KMS-11 (cell line): ENCODE data around the gene HACD3.

Source experiments
- H2AFZ ChIP-seq: fragments of 200-600 bp; sonication (generic); 2 replicates; pipeline ENCODE4 v1.6.1; 2016; ENCODE audit warnings: antibody characterized with exemption, mixed run types, low read depth
- H3K27ac ChIP-seq: fragments of 200-600 bp; sonication (generic); 2 replicates; pipeline ENCODE4 v1.6.1; 2016; ENCODE audit warnings: mild to moderate bottlenecking, mixed run types
- H3K27me3 ChIP-seq: fragments of 200-600 bp; sonication (generic); 2 replicates; pipeline ENCODE4 v1.6.1; 2017; ENCODE audit warnings: mild to moderate bottlenecking, low read depth, mixed run types, moderate library complexity; ENCODE audit not compliant: insufficient read depth
- H3K36me3 ChIP-seq: fragments of 200-600 bp; sonication (generic); 2 replicates; pipeline ENCODE4 v1.6.1; 2017; ENCODE audit warnings: mild to moderate bottlenecking, mixed run types; ENCODE audit not compliant: insufficient read depth
- H3K4me1 ChIP-seq: fragments of 200-600 bp; sonication (generic); 2 replicates; pipeline ENCODE4 v1.6.1; 2016; ENCODE audit warnings: mild to moderate bottlenecking, low read depth, mixed run types; ENCODE audit not compliant: poor library complexity, severe bottlenecking
- H3K4me2 ChIP-seq: fragments of 200-600 bp; sonication (generic); 2 replicates; pipeline ENCODE4 v1.7.0; 2016; ENCODE audit warnings: mild to moderate bottlenecking, mixed run types
- H3K4me3 ChIP-seq: fragments of 200-600 bp; sonication (generic); IDR thresholded peaks from 2 replicates; pipeline ENCODE4 v1.6.1; 2017; ENCODE audit warnings: low read depth, low read length, mixed read lengths; ENCODE audit not compliant: insufficient read depth
- H3K79me2 ChIP-seq: fragments of 200-600 bp; sonication (generic); 2 replicates; pipeline ENCODE4 v1.6.1; 2016; ENCODE audit warnings: low read depth, mixed run types; ENCODE audit not compliant: insufficient read depth
- H3K9ac ChIP-seq: fragments of 200-600 bp; sonication (generic); 2 replicates; pipeline ENCODE4 v1.6.1; 2016; ENCODE audit warnings: mild to moderate bottlenecking, mixed run types
- H4K20me1 ChIP-seq: fragments of 200-600 bp; sonication (generic); 2 replicates; pipeline ENCODE4 v1.6.1; 2016; ENCODE audit warnings: mild to moderate bottlenecking, mixed run types; ENCODE audit not compliant: insufficient read depth
- TF ChIP-seq, protein P1 (sequence below): fragments of 200-600 bp; sonication (generic); conservative IDR thresholded peaks from 2 replicates; pipeline ENCODE4 v1.6.1; 2017; ENCODE audit warnings: low read depth, mild to moderate bottlenecking, antibody characterized with exemption, low read length, moderate library complexity, mixed read lengths

The HACD3 gene

DNA sequence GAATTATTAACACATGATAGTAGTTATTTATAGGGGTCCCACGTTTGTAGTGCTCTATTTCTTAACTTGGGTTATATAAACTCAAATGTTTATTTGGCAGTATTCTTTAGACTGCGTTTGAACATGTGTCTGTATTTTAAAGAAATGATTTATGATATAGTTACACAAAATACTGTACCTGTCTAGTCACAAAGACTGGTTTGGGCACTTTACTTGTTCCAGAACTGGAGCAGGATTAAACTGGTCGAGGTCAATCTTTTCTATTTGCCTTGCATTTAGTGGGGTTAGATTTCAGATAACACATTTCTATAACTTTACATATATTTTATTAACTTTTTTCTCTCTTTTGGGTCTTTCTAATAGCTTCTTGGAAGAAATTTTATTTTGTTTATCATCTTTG lies 39.5 kb downstream of the HACD3 start:
- no peak overlapping the region for H3K27ac ChIP-seq

DNA sequence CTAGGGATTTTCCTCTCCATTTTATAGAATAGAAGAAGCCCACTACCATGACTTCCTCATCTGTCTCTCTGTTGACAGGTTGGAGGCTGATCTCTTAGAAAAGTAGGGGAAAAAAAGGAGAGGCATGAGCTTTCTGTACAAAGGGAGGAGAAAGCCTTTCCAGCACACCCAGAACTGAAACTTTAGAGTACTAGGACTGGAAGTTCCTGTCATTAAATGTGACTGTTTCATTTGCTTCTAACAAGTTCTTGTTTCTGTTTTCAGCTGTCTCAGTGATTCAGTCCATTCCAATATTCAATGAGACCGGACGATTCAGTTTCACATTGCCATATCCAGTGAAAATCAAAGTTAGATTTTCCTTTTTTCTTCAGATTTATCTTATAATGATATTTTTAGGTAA lies 41.7 kb downstream of the HACD3 start:
- Histone ChIP-seq H3K36me3 (peaks cover 9% of the 10 kb centered on the region; the same call in 1 of the 2 replicates), H3K27ac (no peak overlapping the region), H3K9ac (no peak overlapping the region), H3K4me2 (no peak overlapping the region), H3K79me2 (no peaks in the 10 kb centered on the region), H3K4me3 (no peak overlapping the region), H3K4me1 (peaks cover 9% of the 10 kb centered on the region), H4K20me1 (no peaks in the 10 kb centered on the region), H2AFZ (no peak overlapping the region), H3K27me3 (no peaks in the 10 kb centered on the region)
- TF ChIP-seq, protein P1, sequence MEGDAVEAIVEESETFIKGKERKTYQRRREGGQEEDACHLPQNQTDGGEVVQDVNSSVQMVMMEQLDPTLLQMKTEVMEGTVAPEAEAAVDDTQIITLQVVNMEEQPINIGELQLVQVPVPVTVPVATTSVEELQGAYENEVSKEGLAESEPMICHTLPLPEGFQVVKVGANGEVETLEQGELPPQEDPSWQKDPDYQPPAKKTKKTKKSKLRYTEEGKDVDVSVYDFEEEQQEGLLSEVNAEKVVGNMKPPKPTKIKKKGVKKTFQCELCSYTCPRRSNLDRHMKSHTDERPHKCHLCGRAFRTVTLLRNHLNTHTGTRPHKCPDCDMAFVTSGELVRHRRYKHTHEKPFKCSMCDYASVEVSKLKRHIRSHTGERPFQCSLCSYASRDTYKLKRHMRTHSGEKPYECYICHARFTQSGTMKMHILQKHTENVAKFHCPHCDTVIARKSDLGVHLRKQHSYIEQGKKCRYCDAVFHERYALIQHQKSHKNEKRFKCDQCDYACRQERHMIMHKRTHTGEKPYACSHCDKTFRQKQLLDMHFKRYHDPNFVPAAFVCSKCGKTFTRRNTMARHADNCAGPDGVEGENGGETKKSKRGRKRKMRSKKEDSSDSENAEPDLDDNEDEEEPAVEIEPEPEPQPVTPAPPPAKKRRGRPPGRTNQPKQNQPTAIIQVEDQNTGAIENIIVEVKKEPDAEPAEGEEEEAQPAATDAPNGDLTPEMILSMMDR, result no peak

More for the DNA sequence above, 39.5 kb downstream of the HACD3 start:
- H2AFZ ChIP-seq, result no peak overlapping the region
- peaks cover 9% of the 10 kb centered on the region; the same call in 1 of the 2 replicates for H3K36me3 ChIP-seq
- no peaks in the 10 kb centered on the region for H3K79me2 ChIP-seq
- no peak overlapping the region for H3K9ac ChIP-seq
- H3K4me1 ChIP-seq, result peaks cover 9% of the 10 kb centered on the region
- H3K27me3 ChIP-seq, result no peaks in the 10 kb centered on the region
- no peak overlapping the region for H3K4me2 ChIP-seq
- TF ChIP-seq, protein P1, result no peak
- H3K4me3 ChIP-seq, result no peak overlapping the region
- H4K20me1 ChIP-seq, result no peaks in the 10 kb centered on the region

DNA sequence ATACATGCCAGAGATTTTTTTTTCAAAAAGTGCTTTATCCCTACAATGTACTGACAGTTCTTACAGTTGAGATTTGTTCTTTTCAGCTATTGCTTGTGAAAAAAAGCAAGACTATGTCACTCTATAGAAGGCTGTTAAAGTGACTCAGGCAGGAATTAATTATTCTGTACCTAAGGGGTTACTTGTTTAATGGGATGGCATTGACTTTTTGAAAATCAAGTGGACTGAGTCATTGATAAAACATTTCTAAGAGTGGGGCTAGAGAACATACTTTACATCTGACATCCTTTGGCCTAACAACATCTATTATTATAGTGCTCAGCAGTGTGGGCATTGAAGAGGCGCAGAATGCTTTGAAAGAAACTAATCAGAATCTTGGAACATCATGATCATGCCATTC lies 46.4 kb downstream of the HACD3 start:
- H3K36me3 ChIP-seq, result no peaks in the 10 kb centered on the region
- H3K4me1 ChIP-seq, result peaks cover 8% of the 10 kb centered on the region
- no peaks in the 10 kb centered on the region for H4K20me1 ChIP-seq
- H3K9ac ChIP-seq, result no peak overlapping the region
- no peak overlapping the region for H3K27ac ChIP-seq
- H2AFZ ChIP-seq, result no peak overlapping the region
- H3K27me3 ChIP-seq, result no peaks in the 10 kb centered on the region
- H3K4me2 ChIP-seq, result no peak overlapping the region
- no peaks in the 10 kb centered on the region for H3K79me2 ChIP-seq
- H3K4me3 ChIP-seq, result no peak overlapping the region
- TF ChIP-seq, protein P1, result no peak

DNA sequence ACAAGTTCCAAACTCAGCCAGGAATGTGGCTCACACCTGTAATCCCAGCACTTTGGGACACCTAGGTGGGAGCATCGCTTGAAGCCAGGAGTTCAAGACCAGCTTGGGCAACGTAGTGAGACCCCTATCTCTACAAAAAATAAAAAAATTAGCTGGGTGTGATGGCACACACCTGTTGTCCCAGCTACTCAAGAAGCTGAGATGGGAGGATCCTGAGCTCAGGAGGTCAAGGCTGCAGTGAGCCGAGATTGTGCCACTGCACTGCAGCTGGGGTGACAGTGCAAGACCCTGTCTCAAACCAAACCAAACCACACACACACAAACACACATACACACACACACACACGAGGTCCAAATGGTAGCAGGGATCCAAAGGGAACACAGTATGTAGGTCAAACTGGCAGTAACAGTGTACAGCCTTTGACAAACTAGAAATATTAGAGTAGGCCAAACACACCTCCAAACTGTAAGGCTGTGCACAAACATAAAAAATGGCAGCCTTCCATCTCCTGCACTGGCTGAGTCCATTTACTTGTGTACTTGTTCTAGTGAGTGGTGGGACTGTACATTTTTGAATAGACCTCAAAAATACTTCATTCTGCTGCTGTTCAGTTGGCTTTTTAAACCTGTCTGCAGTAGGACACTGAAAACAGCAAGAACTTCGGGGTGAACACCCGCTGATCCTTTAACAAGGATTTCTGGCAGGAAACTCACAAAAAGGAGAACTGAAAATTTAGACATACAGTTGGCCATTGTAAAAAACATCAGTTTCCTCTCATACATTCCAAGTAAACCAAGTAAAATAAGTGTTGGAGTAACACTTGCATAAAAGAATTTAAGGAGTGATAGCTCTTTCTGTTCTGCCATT lies 47.1 kb downstream of the HACD3 start:
- Histone ChIP-seq H3K79me2 (no peaks in the 10 kb centered on the region), H3K27me3 (no peaks in the 10 kb centered on the region), H3K27ac (no peak overlapping the region), H2AFZ (no peak overlapping the region), H3K4me3 (no peak overlapping the region), H3K4me2 (no peak overlapping the region), H3K4me1 (peaks cover 1% of the 10 kb centered on the region), H4K20me1 (no peaks in the 10 kb centered on the region), H3K36me3 (no peaks in the 10 kb centered on the region), H3K9ac (no peak overlapping the region)
- TF ChIP-seq, protein P1, result no peak
